Body of pancreas (tissue), 4 donors: ENCODE data around the gene BBOX1. TPM values are rescaled to one million over a fixed set of nuclear protein-coding genes. Genes with fewer than 3 reads are reported as not detected.

Source experiments
- ATAC-seq: fragments of 150-250 bp; one replicate; pipeline ENCODE4 v1.9.1; 2016
- DNase-seq, 4 donors: peaks; one replicate each; pipeline ENCODE4 v3.0.0-alpha.2; 2019
- H3K27ac ChIP-seq, 4 donors: fragments of 200-600 bp; sonication (generic); 1 replicate in 3 of 4; 2 replicates in 1 of 4; pipeline versions ENCODE4 v1.5.1 to v1.6.1; 2016 to 2019; ENCODE audit warnings: mild to moderate bottlenecking in 1 of 4, mixed read lengths in 1 of 4, moderate library complexity in 1 of 4
- H3K27me3 ChIP-seq, 2 donors: fragments of 200-600 bp; sonication (generic); one replicate each; pipeline ENCODE4 v1.6.0; 2016; ENCODE audit warnings: mild to moderate bottlenecking in 1 of 2
- H3K36me3 ChIP-seq, 2 donors: fragments of 200-600 bp; sonication (generic); replicated peaks in 1 of 2; 2 replicates each; pipeline ENCODE4 v1.5.1; 2016; ENCODE audit warnings: low read depth in 2 of 2; ENCODE audit not compliant: insufficient read depth in 1 of 2
- H3K4me1 ChIP-seq: fragments of 200-600 bp; sonication (generic); one replicate; pipeline ENCODE4 v1.6.0; 2016
- H3K4me3 ChIP-seq, 2 donors: fragments of 200-600 bp; sonication (generic); 1 replicate in 1 of 2; 2 replicates in 1 of 2; pipeline ENCODE4 v1.5.1; 2016 to 2019
- H3K9me3 ChIP-seq, 3 donors: fragments of 200-600 bp; sonication (generic); 1 replicate in 2 of 3; 2 replicates in 1 of 3; pipeline ENCODE4 v1.5.1; 2016
- CTCF ChIP-seq, 7 experiments: fragments of 450-650 bp in 4 of 7; fragments of 200-600 bp in 3 of 7; sonication (generic) in 3 of 7; IDR thresholded peaks; one replicate each; pipeline ENCODE4 v1.5.1; 2016 to 2019; ENCODE audit warnings: antibody characterized with exemption in 7 of 7
- POLR2A ChIP-seq, 3 donors: fragments of 450-650 bp; IDR thresholded peaks; one replicate each; pipeline ENCODE4 v1.6.1; 2016; ENCODE audit warnings: antibody characterized with exemption in 3 of 3, mild to moderate bottlenecking in 2 of 3
- WGBS, 2 donors: methylation state at CpG; one replicate each; pipeline ENCODE4 v1.1.5; 2017; 5-methylcytosine and 5-hydroxymethylcytosine counted together
- intact Hi-C: fragments of 100-400 bp; cut with DNase I; formaldehyde crosslinking; loops from one replicate; pipeline ENCODE4 v1.15.1; 2023
- total RNA-seq, 2 donors: library from RNA; depleted of rRNA; stranded (reverse); fragments of >200 nt; gene quantifications; one replicate each; pipeline ENCODE4 v1.1.0, GENCODE V29; 2016

BBOX1 gene
- total RNA-seq, 2 donors from 2014 or later, result not detected

DNA sequence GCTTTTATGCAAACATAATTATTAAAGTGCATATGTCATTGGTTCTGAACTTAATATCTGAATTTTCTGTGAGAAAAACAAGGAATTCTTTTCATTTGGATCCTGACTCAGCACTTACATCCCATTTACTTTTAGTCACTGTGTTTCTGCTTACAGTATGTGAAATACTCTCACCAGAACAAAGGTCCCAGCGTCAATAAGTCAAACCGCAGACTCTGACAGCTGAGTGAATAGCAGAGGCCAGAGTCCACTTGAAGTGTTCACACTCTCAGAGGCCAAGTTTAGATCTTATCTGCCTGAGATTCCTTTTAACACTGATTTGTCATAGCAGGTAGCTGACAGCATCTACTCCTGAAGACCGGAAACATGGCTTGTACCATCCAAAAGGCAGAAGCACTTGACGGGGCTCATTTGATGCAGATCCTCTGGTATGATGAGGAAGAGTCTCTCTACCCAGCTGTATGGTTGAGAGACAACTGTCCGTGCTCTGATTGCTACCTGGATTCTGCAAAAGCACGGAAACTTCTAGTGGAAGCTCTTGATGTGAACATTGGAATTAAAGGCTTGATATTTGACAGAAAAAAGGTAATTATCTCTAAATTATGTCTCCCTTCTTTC, 14.6 kb downstream of the BBOX1 start:
- H3K27ac ChIP-seq, result no peak overlapping the region
- 33% methylated on average over 6 of the region's 6 CpGs for WGBS, 2 donors
- no peak for TF ChIP-seq CTCF (IDR thresholded peaks at IDR 0.05)
- no peak for TF ChIP-seq POLR2A (IDR thresholded peaks at IDR 0.05)
- H3K9me3 ChIP-seq, result no peaks in the 10 kb centered on the region
- no peaks in the 10 kb centered on the region for H3K27me3 ChIP-seq
- no peak overlapping the region for H3K4me3 ChIP-seq
- ATAC-seq (no peak), DNase-seq (no peak)
- intact Hi-C loops, result no loop called here
- no peaks in the 10 kb centered on the region for H3K36me3 ChIP-seq
- no peaks in the 10 kb centered on the region for H3K4me1 ChIP-seq

- Histone ChIP-seq H3K36me3 (no peaks in the 10 kb centered on the region), H3K4me3 (no peak overlapping the region), H3K4me1 (no peaks in the 10 kb centered on the region), H3K9me3 (no peaks in the 10 kb centered on the region), H3K27me3 (no peaks in the 10 kb centered on the region), H3K27ac (no peak overlapping the region)
- TF ChIP-seq POLR2A (IDR thresholded peaks at IDR 0.05) (no peak), CTCF (IDR thresholded peaks at IDR 0.05) (no peak)
- DNase-seq (no peak), ATAC-seq (no peak)
- intact Hi-C loops, result no loop called here
- 65 to 71% methylated on average over 6 of the region's 6 CpGs for WGBS, 2 donors
These were observed 16.6 kb downstream of the BBOX1 start for GRCh38 chr11:27057091-27057780.

DNA sequence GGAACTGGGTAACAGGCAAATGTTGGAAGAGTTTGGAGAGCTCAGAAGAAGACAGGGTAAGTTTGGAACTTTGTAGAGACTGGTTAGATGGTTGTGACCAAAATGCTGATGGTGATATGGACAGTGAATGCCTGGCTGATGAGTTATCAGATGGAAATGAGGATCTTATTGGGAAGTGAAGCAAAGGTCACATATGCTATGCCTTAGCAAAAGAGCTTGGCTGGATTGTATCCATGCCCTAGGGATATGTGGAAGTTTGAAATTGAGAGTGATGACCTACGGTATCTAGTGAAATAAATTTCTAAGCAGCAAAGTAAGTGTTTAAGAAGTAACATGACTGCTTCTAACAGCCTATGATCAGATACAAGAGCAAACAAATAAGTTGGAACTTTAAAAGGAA, 17.8 kb downstream of the BBOX1 start:
- no peak for ATAC-seq
- Histone ChIP-seq H3K27ac (no peak overlapping the region), H3K4me1 (no peaks in the 10 kb centered on the region), H3K27me3 (no peaks in the 10 kb centered on the region), H3K36me3 (no peaks in the 10 kb centered on the region), H3K9me3 (no peaks in the 10 kb centered on the region), H3K4me3 (no peak overlapping the region)
- WGBS, 2 donors, result 81 to 88% methylated on average over 1 of the region's 1 CpG
- DNase-seq, result no peak
- intact Hi-C loops, result no loop called here
- TF ChIP-seq CTCF (IDR thresholded peaks at IDR 0.05) (no peak), POLR2A (IDR thresholded peaks at IDR 0.05) (no peak)

- 42 to 58% methylated on average over 3 of the region's 3 CpGs for WGBS, 2 donors
- no peak for DNase-seq
- intact Hi-C loops, result no loop called here
These were observed 18.8 kb downstream of the BBOX1 start for GRCh38 chr11:27059431-27059830.

More at GRCh38 chr11:27059431-27059830, 18.8 kb downstream of the BBOX1 start:
- Histone ChIP-seq H3K4me1 (no peaks in the 10 kb centered on the region), H3K9me3 (no peaks in the 10 kb centered on the region), H3K27ac (no peak overlapping the region), H3K27me3 (no peaks in the 10 kb centered on the region), H3K4me3 (no peak overlapping the region), H3K36me3 (no peaks in the 10 kb centered on the region)
- TF ChIP-seq CTCF (IDR thresholded peaks at IDR 0.05), result no peak
- TF ChIP-seq POLR2A (IDR thresholded peaks at IDR 0.05), result no peak
- no peak for ATAC-seq
